Measurements from ENCODE around the gene FADS3.

Gene FADS3

GRCh38 chr11:61853698-61854169, 37.6 kb downstream of the FADS3 start:
- no peak for DNase-seq (ENCODE audit: low read depth)
- no peak for TF ChIP-seq CTCF (IDR thresholded peaks at IDR 0.05; ENCODE audit: insufficient read depth, low read depth, low read length, missing control alignments)
- no peak overlapping the region for H3K4me3 ChIP-seq (ENCODE audit: low read length)

- DNase-seq (ENCODE audit: low read depth): no peak
- TF ChIP-seq CTCF (IDR thresholded peaks at IDR 0.05; ENCODE audit: insufficient read depth, low read depth, low read length, missing control alignments): no peak
- no peak overlapping the region for H3K4me3 ChIP-seq (ENCODE audit: low read length)
Observed at GRCh38 chr11:61851900-61852295, 39.4 kb downstream of the FADS3 start.

GRCh38 chr11:61851113-61851899, 40.0 kb downstream of the FADS3 start:
- no peak for DNase-seq (ENCODE audit: low read depth)
- no peak for TF ChIP-seq CTCF (IDR thresholded peaks at IDR 0.05; ENCODE audit: insufficient read depth, low read depth, low read length, missing control alignments)
- no peak overlapping the region for H3K4me3 ChIP-seq (ENCODE audit: low read length)

GRCh38 chr11:61850687-61851086, 40.7 kb downstream of the FADS3 start:
- DNase-seq (ENCODE audit: low read depth): no peak
- no peak overlapping the region for H3K4me3 ChIP-seq (ENCODE audit: low read length)
- no peak for TF ChIP-seq CTCF (IDR thresholded peaks at IDR 0.05; ENCODE audit: insufficient read depth, low read depth, low read length, missing control alignments)

GRCh38 chr11:61848631-61849030, 42.7 kb downstream of the FADS3 start:
- TF ChIP-seq CTCF (IDR thresholded peaks at IDR 0.05; ENCODE audit: insufficient read depth, low read depth, low read length, missing control alignments): no peak
- no peak for DNase-seq (ENCODE audit: low read depth)

GRCh38 chr11:61847914-61848581, 43.3 kb downstream of the FADS3 start:
- no peak overlapping the region for H3K4me3 ChIP-seq (ENCODE audit: low read length)
- TF ChIP-seq CTCF (IDR thresholded peaks at IDR 0.05; ENCODE audit: insufficient read depth, low read depth, low read length, missing control alignments): no peak
- no peak for DNase-seq (ENCODE audit: low read depth)

More at GRCh38 chr11:61848631-61849030, 42.7 kb downstream of the FADS3 start:
- no peak overlapping the region for H3K4me3 ChIP-seq (ENCODE audit: low read length)

Measured in epithelial cell of esophagus (primary cell).